ENCODE measurements around the gene ACIN1.

GRCh38 chr14:23112359-23113178, 17.6 kb upstream of the ACIN1 start:
- TF ChIP-seq CTCF (IDR thresholded peaks at IDR 0.05) (no peak), EP300 (IDR thresholded peaks at IDR 0.05) (no peak), POLR2A (IDR thresholded peaks at IDR 0.05) (no peak)

Measured in ovary (tissue), 3 donors.